PC-3 (cell line): ENCODE results near the gene SYCN. TPM values are rescaled to one million over a fixed set of nuclear protein-coding genes. Genes with fewer than 3 reads are reported as not detected.

Experiments used
- ATAC-seq: fragments of 200-7000 bp; cut with Tn5 transposase; 2 replicates; pipeline ENCODE4 v1.9.1; 2020; ENCODE audit warnings: mild to moderate bottlenecking, moderate library complexity
- BruUV-seq: library from RNA; stranded (reverse); fragments of 400-500 nt; replicated peaks from 2 replicates; lab custom pipeline; 2021; lab: Mats Ljungman, UMichigan
- CTCF ChIA-PET: fragments of 300-600 bp; sonication (Branson Sonifier 250); formaldehyde crosslinking; loops from one replicate; lab custom pipeline; 2022; ENCODE audit warnings: antibody characterized with exemption; lab: Charles Lee
- POLR2A ChIA-PET: fragments of 300-600 bp; sonication (Branson Sonifier 250); formaldehyde crosslinking; loops from one replicate; lab custom pipeline; 2022; ENCODE audit warnings: antibody characterized with exemption; ENCODE audit not compliant: unreplicated experiment; lab: Charles Lee
- DNase-seq: peaks from one replicate; pipeline ENCODE4 v3.0.0-alpha.2; 2015
- H2AFZ ChIP-seq: fragments of 300-600 bp; sonication (generic); 2 replicates; pipeline ENCODE4 v1.6.0; 2016; ENCODE audit warnings: antibody characterized with exemption, low read length
- H3F3A ChIP-seq: fragments of 300-600 bp; sonication (generic); one replicate; pipeline ENCODE4 v1.6.0; 2017; ENCODE audit warnings: antibody characterized with exemption, low read length, control low read depth, mild to moderate bottlenecking; ENCODE audit not compliant: unreplicated experiment
- H3K27ac ChIP-seq: fragments of 300-600 bp; sonication (generic); 2 replicates; pipeline ENCODE4 v1.5.1; 2016; ENCODE audit warnings: mild to moderate bottlenecking, low read length
- H3K27me3 ChIP-seq: fragments of 300-600 bp; sonication (generic); 2 replicates; pipeline ENCODE4 v1.6.1; 2016; ENCODE audit warnings: low read length, mixed read lengths
- H3K36me3 ChIP-seq: fragments of 300-600 bp; sonication (generic); 2 replicates; pipeline ENCODE4 v1.6.1; 2016; ENCODE audit warnings: low read depth, mixed run types, low read length, mixed read lengths
- H3K4me1 ChIP-seq: fragments of 300-600 bp; sonication (generic); 2 replicates; pipeline ENCODE4 v1.5.1; 2016; ENCODE audit warnings: low read length; ENCODE audit not compliant: insufficient read depth
- H3K4me2 ChIP-seq: fragments of 300-600 bp; sonication (generic); 2 replicates; pipeline ENCODE4 v1.6.0; 2016; ENCODE audit warnings: low read length
- H3K4me3 ChIP-seq: fragments of 300-600 bp; sonication (generic); 2 replicates; pipeline ENCODE4 v1.5.1; 2016; ENCODE audit warnings: mild to moderate bottlenecking, low read length, mixed read lengths
- H3K79me2 ChIP-seq: fragments of 300-600 bp; sonication (generic); 2 replicates; pipeline ENCODE4 v1.6.1; 2017; ENCODE audit warnings: low read length, mixed read lengths
- H3K9ac ChIP-seq: fragments of 300-600 bp; sonication (generic); 2 replicates; pipeline ENCODE4 v1.6.0; 2016; ENCODE audit warnings: mild to moderate bottlenecking, low read length
- H3K9me2 ChIP-seq: fragments of 300-600 bp; sonication (generic); replicated peaks from 2 replicates; pipeline ENCODE4 v1.6.1; 2016; ENCODE audit warnings: mixed run types, low read length, mixed read lengths
- H3K9me3 ChIP-seq: fragments of 300-600 bp; sonication (generic); 2 replicates; pipeline ENCODE4 v1.6.1; 2016; ENCODE audit warnings: low read length, mixed read lengths
- H4K20me1 ChIP-seq: fragments of 300-600 bp; sonication (generic); 2 replicates; pipeline ENCODE4 v1.6.1; 2016; ENCODE audit warnings: low read length, mixed read lengths
- CTCF ChIP-seq: fragments of 300-600 bp; sonication (generic); conservative IDR thresholded peaks from 2 replicates; pipeline ENCODE4 v1.5.1; 2017; ENCODE audit warnings: antibody characterized with exemption, low read depth, mild to moderate bottlenecking, low read length
- EZH2 ChIP-seq: fragments of 300-600 bp; sonication (generic); IDR thresholded peaks from one replicate; pipeline ENCODE4 v1.6.1; 2017; ENCODE audit warnings: antibody characterized with exemption, mild to moderate bottlenecking, low read length; ENCODE audit not compliant: unreplicated experiment
- EZH2phosphoT487 ChIP-seq: fragments of 300-600 bp; sonication (generic); IDR thresholded peaks from 2 replicates; pipeline ENCODE4 v1.6.1; 2018; ENCODE audit warnings: mild to moderate bottlenecking, antibody characterized with exemption, low read length, borderline replicate concordance
- intact Hi-C: fragments of 100-400 bp; cut with micrococcal nuclease; formaldehyde crosslinking; loops from 2 replicates; pipeline ENCODE4 v1.9.0; 2023
- total RNA-seq: library from RNA; depleted of rRNA; stranded (reverse); fragments of >200 nt; gene quantifications from 2 replicates; pipeline ENCODE4 v1.2.3, GENCODE V29; 2014

Gene SYCN
- total RNA-seq, 1 experiment from 2014 or later, result not detected

- no peak for TF ChIP-seq EZH2phosphoT487
- no peak for TF ChIP-seq CTCF
- no peak for TF ChIP-seq EZH2
- no peak overlapping the region for H3K9ac ChIP-seq
- DNase-seq (no peak), ATAC-seq (no peak)
- intact Hi-C loops, result no loop called here
- no peak overlapping the region for H3K4me3 ChIP-seq
- H3K4me1 ChIP-seq, result peaks cover 4% of the 10 kb centered on the region; the same call in 1 of the 2 replicates
- H3K27me3 ChIP-seq, result no peaks in the 10 kb centered on the region
- no peaks in the 10 kb centered on the region for H3K36me3 ChIP-seq
- ChIA-PET CTCF (no interaction called here), POLR2A (no interaction called here)
- H4K20me1 ChIP-seq, result no peaks in the 10 kb centered on the region
- no peak overlapping the region for H2AFZ ChIP-seq
- no peaks in the 10 kb centered on the region for H3K9me2 ChIP-seq
- no peak overlapping the region for H3K27ac ChIP-seq
- BruUV-seq, result no TSS peak
- H3F3A ChIP-seq, result no peaks in the 10 kb centered on the region
- H3K4me2 ChIP-seq, result no peak overlapping the region
- H3K9me3 ChIP-seq, result no peaks in the 10 kb centered on the region
- no peaks in the 10 kb centered on the region for H3K79me2 ChIP-seq
Measured at GRCh38 chr19:39190768-39191167, 13.3 kb downstream of the SYCN start.

- CTCF ChIA-PET, result no interaction called here
Measured at GRCh38 chr19:39188960-39189359, 15.1 kb downstream of the SYCN start.

More at GRCh38 chr19:39188960-39189359, 15.1 kb downstream of the SYCN start:
- Histone ChIP-seq H3K79me2 (no peaks in the 10 kb centered on the region), H3K9me2 (no peaks in the 10 kb centered on the region), H3K9me3 (no peaks in the 10 kb centered on the region), H3K36me3 (no peaks in the 10 kb centered on the region), H3F3A (no peaks in the 10 kb centered on the region), H3K27me3 (no peaks in the 10 kb centered on the region), H2AFZ (no peak overlapping the region), H3K4me3 (no peak overlapping the region), H3K4me2 (no peak overlapping the region), H4K20me1 (no peaks in the 10 kb centered on the region), H3K4me1 (no peaks in the 10 kb centered on the region), H3K27ac (no peak overlapping the region), H3K9ac (no peak overlapping the region)
- intact Hi-C loops, result loop anchor here (5.0 kb wide), 1 partner anchor 227 kb away; no protein-coding TSS in a partner anchor
- ATAC-seq (no peak), DNase-seq (no peak)
- POLR2A ChIA-PET, result no interaction called here
- TF ChIP-seq EZH2phosphoT487, result no peak
- TF ChIP-seq CTCF, result no peak
- TF ChIP-seq EZH2, result no peak
- BruUV-seq, result no TSS peak
